GM12865 (cell line): ENCODE results near the gene METTL14.
A peak's percentile ranks its signal among the peaks of the same experiment; 100 is the strongest.

Experiments
- DNase-seq: peaks from one replicate; pipeline ENCODE4 v3.0.0; 2010; ENCODE audit warnings: low read depth
- H3K4me3 ChIP-seq: 2 replicates; pipeline ENCODE4 v1.5.1; 2011; ENCODE audit warnings: mild to moderate bottlenecking, low read depth, low read length, control low read depth
- TF ChIP-seq, protein P1 (sequence below): IDR thresholded peaks from 2 replicates; pipeline ENCODE4 v1.5.1; 2011; ENCODE audit warnings: low read length, control low read depth, low read depth, inconsistent platforms; ENCODE audit not compliant: insufficient read depth; ENCODE audit errors: missing control alignments

METTL14 gene

DNA sequence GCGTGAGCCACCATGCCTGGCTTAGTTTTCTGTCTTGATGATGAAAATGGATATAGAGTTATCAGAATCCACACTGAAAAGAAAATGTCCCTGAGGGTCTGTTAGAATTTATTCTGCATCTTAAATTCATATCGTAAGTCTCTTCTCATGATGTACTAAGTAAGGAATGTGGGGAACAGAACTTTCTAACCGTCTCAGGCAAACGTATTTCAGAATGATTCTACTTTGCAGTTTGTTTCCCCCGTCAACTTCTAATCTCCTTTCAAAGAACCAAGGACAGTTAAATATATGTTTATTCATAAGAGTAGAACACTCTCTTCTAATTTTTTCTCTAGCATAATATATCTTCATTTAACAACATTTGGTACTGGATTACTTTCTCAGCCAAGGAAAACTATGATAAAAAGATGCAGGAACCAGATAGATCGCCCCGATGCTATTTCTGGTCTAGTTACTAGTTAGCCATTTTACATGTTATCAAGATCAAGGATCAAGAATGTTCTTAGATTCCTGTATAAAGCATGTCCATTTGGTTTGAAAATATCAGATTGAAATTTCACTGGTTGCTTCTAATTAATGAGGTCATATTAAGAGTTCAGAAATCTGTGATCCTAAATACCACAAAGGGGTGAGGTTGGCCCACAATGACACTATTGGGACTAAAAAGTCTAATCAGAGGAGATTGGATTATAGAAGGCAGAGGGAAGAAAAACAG lies 49.5 kb downstream of the METTL14 start:
- no peak overlapping the region for H3K4me3 ChIP-seq
- TF ChIP-seq, protein P1, sequence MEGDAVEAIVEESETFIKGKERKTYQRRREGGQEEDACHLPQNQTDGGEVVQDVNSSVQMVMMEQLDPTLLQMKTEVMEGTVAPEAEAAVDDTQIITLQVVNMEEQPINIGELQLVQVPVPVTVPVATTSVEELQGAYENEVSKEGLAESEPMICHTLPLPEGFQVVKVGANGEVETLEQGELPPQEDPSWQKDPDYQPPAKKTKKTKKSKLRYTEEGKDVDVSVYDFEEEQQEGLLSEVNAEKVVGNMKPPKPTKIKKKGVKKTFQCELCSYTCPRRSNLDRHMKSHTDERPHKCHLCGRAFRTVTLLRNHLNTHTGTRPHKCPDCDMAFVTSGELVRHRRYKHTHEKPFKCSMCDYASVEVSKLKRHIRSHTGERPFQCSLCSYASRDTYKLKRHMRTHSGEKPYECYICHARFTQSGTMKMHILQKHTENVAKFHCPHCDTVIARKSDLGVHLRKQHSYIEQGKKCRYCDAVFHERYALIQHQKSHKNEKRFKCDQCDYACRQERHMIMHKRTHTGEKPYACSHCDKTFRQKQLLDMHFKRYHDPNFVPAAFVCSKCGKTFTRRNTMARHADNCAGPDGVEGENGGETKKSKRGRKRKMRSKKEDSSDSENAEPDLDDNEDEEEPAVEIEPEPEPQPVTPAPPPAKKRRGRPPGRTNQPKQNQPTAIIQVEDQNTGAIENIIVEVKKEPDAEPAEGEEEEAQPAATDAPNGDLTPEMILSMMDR, result no peak
- no peak for DNase-seq

- no peak overlapping the region for H3K4me3 ChIP-seq
- DNase-seq, result no peak
- TF ChIP-seq, protein P1, result no peak
Observed at GRCh38 chr4:118736900-118737299, 51.7 kb downstream of the METTL14 start.

- no peak overlapping the region for H3K4me3 ChIP-seq
- DNase-seq, result no peak
- TF ChIP-seq, protein P1, result no peak
Observed at GRCh38 chr4:118738090-118738489, 52.9 kb downstream of the METTL14 start.

DNA sequence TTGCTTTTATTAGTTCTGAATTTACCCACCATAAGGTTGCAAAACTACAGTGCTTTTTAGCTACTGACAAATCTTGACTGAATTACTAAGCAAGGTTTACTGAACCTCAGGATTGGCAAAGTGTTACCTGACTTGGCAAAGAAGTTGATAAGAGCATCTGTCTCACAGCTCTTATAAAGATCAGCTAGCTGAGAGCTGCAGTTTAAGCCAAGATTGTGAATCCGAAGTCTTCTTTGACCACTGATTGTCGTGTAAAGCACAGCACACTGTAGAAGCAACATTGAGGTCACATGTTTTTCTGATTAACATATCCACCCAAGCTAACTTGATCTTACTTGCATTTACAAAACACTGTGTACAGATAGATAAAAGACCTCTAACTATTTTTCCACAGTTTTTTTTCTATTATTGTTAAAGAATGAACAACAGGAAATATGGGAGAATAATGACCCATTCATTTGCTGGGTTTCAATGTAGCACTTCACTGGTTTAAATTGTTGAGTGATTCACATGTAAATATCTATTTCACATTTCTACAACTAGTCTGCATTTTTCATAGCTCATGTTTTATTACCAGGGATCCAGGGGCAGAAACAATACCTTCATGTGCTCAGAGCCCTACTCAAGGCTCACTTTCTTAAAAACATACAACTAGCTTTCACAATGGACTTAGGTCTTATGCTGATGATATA lies 54.0 kb downstream of the METTL14 start:
- no peak for DNase-seq
- TF ChIP-seq, protein P1, result no peak
- H3K4me3 ChIP-seq, result no peak overlapping the region

DNA sequence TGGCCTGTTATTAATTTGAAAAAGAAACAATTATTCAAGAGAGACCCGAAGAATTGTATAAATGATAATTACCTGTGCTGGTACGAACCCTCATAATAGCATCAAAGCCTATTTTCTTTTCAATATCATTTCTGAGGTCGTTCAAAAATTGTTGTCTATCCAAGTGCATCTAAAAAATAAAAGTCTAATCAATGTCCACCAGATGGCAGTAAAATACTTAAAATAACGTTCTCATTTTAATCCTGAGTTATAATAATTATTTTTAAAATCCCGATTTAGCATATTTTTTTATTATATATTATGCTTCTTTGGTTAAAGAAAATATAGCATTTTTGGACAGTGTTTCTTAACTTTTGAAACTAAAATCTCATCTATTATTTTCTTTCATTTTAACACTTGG lies 55.7 kb downstream of the METTL14 start:
- TF ChIP-seq, protein P1, result peak; percentile 7
- no peak overlapping the region for H3K4me3 ChIP-seq
- no peak for DNase-seq

GRCh38 chr4:118741301-118741855 lies 56.2 kb downstream of the METTL14 start:
- TF ChIP-seq, protein P1, result no peak
- H3K4me3 ChIP-seq, result no peak overlapping the region
- DNase-seq, result no peak
